ENCODE results near the gene TMED10.

DNA sequence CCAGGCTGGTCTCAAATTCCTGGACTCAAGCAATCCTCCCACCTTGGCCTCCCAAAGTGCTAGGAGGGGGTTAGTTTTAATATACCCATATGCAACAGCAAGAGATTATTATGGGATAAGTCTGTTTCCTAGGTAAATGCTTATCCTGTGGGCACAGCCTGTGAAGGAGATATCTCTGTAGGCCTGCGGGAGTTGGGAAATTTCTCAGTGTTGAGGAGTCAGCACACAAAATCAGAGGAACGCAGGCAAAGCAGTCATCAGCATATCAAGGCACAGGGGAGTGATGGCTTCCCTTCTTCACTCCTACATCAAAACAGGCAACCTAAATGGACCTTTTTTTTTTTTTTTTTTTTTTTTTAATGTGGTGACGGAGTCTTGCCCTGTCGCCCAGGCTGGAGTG, 20.9 kb upstream of the TMED10 start:
- TF ChIP-seq, protein P1, sequence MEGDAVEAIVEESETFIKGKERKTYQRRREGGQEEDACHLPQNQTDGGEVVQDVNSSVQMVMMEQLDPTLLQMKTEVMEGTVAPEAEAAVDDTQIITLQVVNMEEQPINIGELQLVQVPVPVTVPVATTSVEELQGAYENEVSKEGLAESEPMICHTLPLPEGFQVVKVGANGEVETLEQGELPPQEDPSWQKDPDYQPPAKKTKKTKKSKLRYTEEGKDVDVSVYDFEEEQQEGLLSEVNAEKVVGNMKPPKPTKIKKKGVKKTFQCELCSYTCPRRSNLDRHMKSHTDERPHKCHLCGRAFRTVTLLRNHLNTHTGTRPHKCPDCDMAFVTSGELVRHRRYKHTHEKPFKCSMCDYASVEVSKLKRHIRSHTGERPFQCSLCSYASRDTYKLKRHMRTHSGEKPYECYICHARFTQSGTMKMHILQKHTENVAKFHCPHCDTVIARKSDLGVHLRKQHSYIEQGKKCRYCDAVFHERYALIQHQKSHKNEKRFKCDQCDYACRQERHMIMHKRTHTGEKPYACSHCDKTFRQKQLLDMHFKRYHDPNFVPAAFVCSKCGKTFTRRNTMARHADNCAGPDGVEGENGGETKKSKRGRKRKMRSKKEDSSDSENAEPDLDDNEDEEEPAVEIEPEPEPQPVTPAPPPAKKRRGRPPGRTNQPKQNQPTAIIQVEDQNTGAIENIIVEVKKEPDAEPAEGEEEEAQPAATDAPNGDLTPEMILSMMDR (conservative IDR thresholded peaks at IDR 0.05 in 1 of 2, IDR thresholded peaks at IDR 0.05 in 1 of 2; ENCODE audit: low read depth in 1 of 2, low read length in 2 of 2) = no peak
- no peak for TF ChIP-seq EZH2 (IDR thresholded peaks at IDR 0.05; ENCODE audit: low read length, missing control alignments)
